GM12878 (cell line): ENCODE data around the gene MROH2A. TPM values are rescaled to one million over a fixed set of nuclear protein-coding genes. Genes with fewer than 3 reads are reported as not detected.

Experiments used
- ATAC-seq: fragments of 200-7000 bp; cut with Tn5 transposase; 3 replicates; pipeline ENCODE4 v1.9.1; 2020; ENCODE audit warnings: mild to moderate bottlenecking, moderate library complexity
- BruUV-seq: library from RNA; stranded (reverse); fragments of 400-500 nt; replicated peaks from 2 replicates; lab custom pipeline; 2021; lab: Mats Ljungman, UMichigan
- CTCF ChIA-PET: fragments of 300-600 bp; sonication (Branson Sonifier 250); formaldehyde crosslinking; extraction: SDS; loops from one replicate; lab custom pipeline; 2021; ENCODE audit warnings: inconsistent platforms; lab: Yijun Ruan, JAX
- POLR2A ChIA-PET: fragments of 350-600 bp; formaldehyde crosslinking; extraction: SDS; loops from one replicate; lab custom pipeline; 2021; ENCODE audit warnings: inconsistent platforms; lab: Charles Lee
- RAD21 ChIA-PET: fragments of 300-600 bp; sonication (Branson Sonifier 250); formaldehyde crosslinking; loops from one replicate; lab custom pipeline; 2023; ENCODE audit warnings: antibody characterized with exemption; ENCODE audit not compliant: unreplicated experiment; lab: Charles Lee
- SMC1A ChIA-PET: fragments of 300-600 bp; sonication (Branson Sonifier 250); formaldehyde crosslinking; loops from one replicate; lab custom pipeline; 2023; ENCODE audit not compliant: unreplicated experiment, uncharacterized antibody; lab: Charles Lee
- DNase-seq: peaks from one replicate; pipeline ENCODE4 v3.0.0-alpha.2; 2011; ENCODE audit warnings: low read depth, low spot score
- FAIRE-seq: peaks from 3 replicates; lab custom pipeline; 2011; peaks lifted over from hg19 to GRCh38; lab: Jason Lieb, UNC
- H2AFZ ChIP-seq: 2 replicates; pipeline ENCODE4 v1.6.0; 2011; ENCODE audit warnings: low read depth, low read length, control low read depth; ENCODE audit not compliant: control insufficient read depth
- H3K27ac ChIP-seq: 2 replicates; pipeline ENCODE4 v1.5.1; 2011; ENCODE audit warnings: control low read depth; ENCODE audit not compliant: control insufficient read depth, insufficient read depth
- H3K27me3 ChIP-seq, 2 experiments: replicated peaks in 1 of 2; 2 replicates each; pipeline versions ENCODE4 v1.6.0 to v1.6.1; 2011; ENCODE audit warnings: low read length in 1 of 2; ENCODE audit not compliant: control insufficient read depth in 2 of 2, insufficient read depth in 2 of 2
- H3K36me3 ChIP-seq, 2 experiments: 2 replicates each; pipeline ENCODE4 v1.5.1; 2011; ENCODE audit warnings: low read length in 1 of 2; ENCODE audit not compliant: control insufficient read depth in 2 of 2, insufficient read depth in 2 of 2
- H3K4me1 ChIP-seq: 2 replicates; pipeline ENCODE4 v1.6.1; 2011; ENCODE audit warnings: mild to moderate bottlenecking, low read length, moderate library complexity, mixed read lengths; ENCODE audit not compliant: control insufficient read depth, insufficient read depth
- H3K4me2 ChIP-seq: 2 replicates; pipeline ENCODE4 v1.6.0; 2011; ENCODE audit warnings: control low read depth; ENCODE audit not compliant: control insufficient read depth, insufficient read depth
- H3K4me3 ChIP-seq: fragments of 200-600 bp; sonication (generic); 2 replicates; pipeline ENCODE4 v1.5.1; 2016
- H3K79me2 ChIP-seq: 2 replicates; pipeline ENCODE4 v1.6.0; 2011; ENCODE audit warnings: low read length; ENCODE audit not compliant: control insufficient read depth, insufficient read depth
- H3K9ac ChIP-seq: 2 replicates; pipeline ENCODE4 v1.8.0; 2011; ENCODE audit warnings: low read length, control low read depth, mixed read lengths; ENCODE audit not compliant: control insufficient read depth, insufficient read depth
- H3K9me3 ChIP-seq: replicated peaks from 3 replicates; pipeline ENCODE4 v1.5.1; 2011; ENCODE audit warnings: mild to moderate bottlenecking, low read length; ENCODE audit not compliant: control insufficient read depth, insufficient read depth
- H4K20me1 ChIP-seq: 2 replicates; pipeline ENCODE4 v1.6.0; 2011; ENCODE audit not compliant: control insufficient read depth, insufficient read depth
- ASH2L ChIP-seq: fragments of 300-600, 200-600 bp; sonication (generic); IDR thresholded peaks from 2 replicates; pipeline ENCODE4 v1.6.1; 2017; ENCODE audit warnings: low read depth, mild to moderate bottlenecking, borderline replicate concordance
- EP300 ChIP-seq, 2 experiments: fragments of 150-350 bp in 1 of 2; IDR thresholded peaks; 2 replicates each; pipeline ENCODE4 v1.6.1; 2011 to 2012; ENCODE audit warnings: low read depth in 2 of 2, low read length in 2 of 2, borderline replicate concordance in 1 of 2, improper control_type of control experiment in 1 of 2, inconsistent platforms in 1 of 2; ENCODE audit not compliant: control insufficient read depth in 1 of 2
- FOS ChIP-seq: IDR thresholded peaks from 3 replicates; pipeline ENCODE4 v1.6.1; 2011; ENCODE audit warnings: borderline replicate concordance; ENCODE audit not compliant: insufficient read length; ENCODE audit errors: extremely low read depth
- FOXM1 ChIP-seq: IDR thresholded peaks from 2 replicates; pipeline ENCODE4 v1.6.1; 2012; ENCODE audit warnings: low read depth, mild to moderate bottlenecking, inconsistent platforms, low read length, moderate library complexity
- HDAC6 ChIP-seq: fragments of 200-600 bp; sonication (generic); IDR thresholded peaks from one replicate; pipeline ENCODE4 v1.8.0; 2017; ENCODE audit warnings: antibody characterized with exemption; ENCODE audit not compliant: unreplicated experiment
- JUNB ChIP-seq: IDR thresholded peaks from 2 replicates; pipeline ENCODE4 v1.6.1; 2016; ENCODE audit warnings: antibody characterized with exemption, mild to moderate bottlenecking
- KLF5 ChIP-seq: fragments of 450-650 bp; IDR thresholded peaks from 2 replicates; pipeline ENCODE4 v1.6.1; 2014; ENCODE audit warnings: mild to moderate bottlenecking; ENCODE audit not compliant: partially characterized antibody
- TBL1XR1 ChIP-seq: IDR thresholded peaks from 2 replicates; pipeline ENCODE4 v1.6.1; 2012; ENCODE audit warnings: low read depth, low read length, improper control_type of control experiment
- WGBS: methylation state at CpG from one replicate; pipeline ENCODE4 v1.1.6; 2016; ENCODE audit warnings: low lambda C conversion rate; ENCODE audit not compliant: insufficient replicate concordance, insufficient coverage; ENCODE audit errors: missing lambda C conversion rate; 5-methylcytosine and 5-hydroxymethylcytosine counted together
- in situ Hi-C: fragments of 300-500 bp; cut with MboI; formaldehyde crosslinking; loops from 9 replicates; pipeline ENCODE4 v1.14.3; 2018; ENCODE audit warnings: mixed read lengths
- intact Hi-C: fragments of 100-400 bp; cut with micrococcal nuclease; formaldehyde crosslinking; loops from one replicate; pipeline ENCODE4 v1.14.2; 2022; ENCODE audit not compliant: unreplicated experiment
- polyA plus RNA-seq, 11 experiments: library from polyadenylated mRNA; depleted of rRNA in 4 of 11; unstranded in 6 of 11; stranded (reverse) in 5 of 11; fragments of >200 nt; fragmentation: Nextera tagmentation in 4 of 11; fragmentation: Illumina TruSeq in 1 of 11; extraction: Ambion mirVana in 4 of 11; extraction: Trizol in 1 of 11; gene quantifications; 1 replicate in 1 of 11; 2 replicates in 10 of 11; pipeline versions ENCODE4 v1.2.1 to v1.2.3, GENCODE V29; 2011 to 2016; ENCODE audit warnings: inconsistent platforms in 2 of 11, missing spikeins in 2 of 11, low read depth in 1 of 11
- total RNA-seq, 4 experiments: library from RNA; depleted of rRNA in 3 of 4; stranded (reverse); fragments of >200 nt in 3 of 4; fragmentation: Illumina TruSeq in 1 of 4; extraction: Trizol in 1 of 4; gene quantifications; 2 replicates each; pipeline versions ENCODE4 v1.2.1 to v1.2.3, GENCODE V29; 2013 to 2021
- TF ChIP-seq, protein P1 (sequence below): fragments of 450-650 bp; IDR thresholded peaks from 2 replicates; pipeline ENCODE4 v1.6.1; 2017; ENCODE audit warnings: borderline replicate concordance
- TF ChIP-seq, protein P2 (sequence below): fragments of 450-650 bp; IDR thresholded peaks from 2 replicates; pipeline ENCODE4 v1.6.1; 2016; ENCODE audit warnings: mild to moderate bottlenecking, moderate library complexity, borderline replicate concordance
- TF ChIP-seq, protein P3 (sequence below): fragments of 450-650 bp; IDR thresholded peaks from 2 replicates; pipeline ENCODE4 v1.6.1; 2017; ENCODE audit warnings: mild to moderate bottlenecking
- TF ChIP-seq, protein P4 (sequence below): IDR thresholded peaks from 2 replicates; pipeline ENCODE4 v1.6.1; 2012; ENCODE audit warnings: low read depth, low read length, improper control_type of control experiment

The MROH2A gene
- total and polyA plus RNA-seq, 10 of the 15 experiments (the other 5 are each of a cell fraction or from before 2014, with no cell fraction given) = not detected

DNA sequence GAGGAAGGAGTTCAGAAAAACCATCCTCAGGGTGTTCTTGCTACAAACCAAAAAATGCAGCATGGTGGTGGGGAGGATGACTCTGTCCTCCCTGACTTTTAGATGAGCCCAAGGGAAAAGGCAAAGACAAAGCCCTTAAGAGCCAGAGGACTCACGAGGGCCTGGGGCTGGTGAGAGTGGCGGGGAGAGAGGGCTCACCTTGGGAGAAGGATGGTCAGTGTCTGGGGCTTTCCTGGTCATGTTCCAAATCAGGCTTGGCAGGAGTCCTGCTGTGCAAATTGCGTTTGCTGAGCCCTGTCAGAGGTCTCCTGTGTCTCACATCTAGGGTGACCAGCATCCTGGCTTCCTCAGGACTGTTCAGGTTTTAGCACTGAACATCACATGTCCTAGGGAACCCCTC, 13.4 kb upstream of the MROH2A start (continued):
- TF ChIP-seq, protein P1, sequence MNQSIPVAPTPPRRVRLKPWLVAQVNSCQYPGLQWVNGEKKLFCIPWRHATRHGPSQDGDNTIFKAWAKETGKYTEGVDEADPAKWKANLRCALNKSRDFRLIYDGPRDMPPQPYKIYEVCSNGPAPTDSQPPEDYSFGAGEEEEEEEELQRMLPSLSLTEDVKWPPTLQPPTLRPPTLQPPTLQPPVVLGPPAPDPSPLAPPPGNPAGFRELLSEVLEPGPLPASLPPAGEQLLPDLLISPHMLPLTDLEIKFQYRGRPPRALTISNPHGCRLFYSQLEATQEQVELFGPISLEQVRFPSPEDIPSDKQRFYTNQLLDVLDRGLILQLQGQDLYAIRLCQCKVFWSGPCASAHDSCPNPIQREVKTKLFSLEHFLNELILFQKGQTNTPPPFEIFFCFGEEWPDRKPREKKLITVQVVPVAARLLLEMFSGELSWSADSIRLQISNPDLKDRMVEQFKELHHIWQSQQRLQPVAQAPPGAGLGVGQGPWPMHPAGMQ = no peak
- TF ChIP-seq, protein P2, sequence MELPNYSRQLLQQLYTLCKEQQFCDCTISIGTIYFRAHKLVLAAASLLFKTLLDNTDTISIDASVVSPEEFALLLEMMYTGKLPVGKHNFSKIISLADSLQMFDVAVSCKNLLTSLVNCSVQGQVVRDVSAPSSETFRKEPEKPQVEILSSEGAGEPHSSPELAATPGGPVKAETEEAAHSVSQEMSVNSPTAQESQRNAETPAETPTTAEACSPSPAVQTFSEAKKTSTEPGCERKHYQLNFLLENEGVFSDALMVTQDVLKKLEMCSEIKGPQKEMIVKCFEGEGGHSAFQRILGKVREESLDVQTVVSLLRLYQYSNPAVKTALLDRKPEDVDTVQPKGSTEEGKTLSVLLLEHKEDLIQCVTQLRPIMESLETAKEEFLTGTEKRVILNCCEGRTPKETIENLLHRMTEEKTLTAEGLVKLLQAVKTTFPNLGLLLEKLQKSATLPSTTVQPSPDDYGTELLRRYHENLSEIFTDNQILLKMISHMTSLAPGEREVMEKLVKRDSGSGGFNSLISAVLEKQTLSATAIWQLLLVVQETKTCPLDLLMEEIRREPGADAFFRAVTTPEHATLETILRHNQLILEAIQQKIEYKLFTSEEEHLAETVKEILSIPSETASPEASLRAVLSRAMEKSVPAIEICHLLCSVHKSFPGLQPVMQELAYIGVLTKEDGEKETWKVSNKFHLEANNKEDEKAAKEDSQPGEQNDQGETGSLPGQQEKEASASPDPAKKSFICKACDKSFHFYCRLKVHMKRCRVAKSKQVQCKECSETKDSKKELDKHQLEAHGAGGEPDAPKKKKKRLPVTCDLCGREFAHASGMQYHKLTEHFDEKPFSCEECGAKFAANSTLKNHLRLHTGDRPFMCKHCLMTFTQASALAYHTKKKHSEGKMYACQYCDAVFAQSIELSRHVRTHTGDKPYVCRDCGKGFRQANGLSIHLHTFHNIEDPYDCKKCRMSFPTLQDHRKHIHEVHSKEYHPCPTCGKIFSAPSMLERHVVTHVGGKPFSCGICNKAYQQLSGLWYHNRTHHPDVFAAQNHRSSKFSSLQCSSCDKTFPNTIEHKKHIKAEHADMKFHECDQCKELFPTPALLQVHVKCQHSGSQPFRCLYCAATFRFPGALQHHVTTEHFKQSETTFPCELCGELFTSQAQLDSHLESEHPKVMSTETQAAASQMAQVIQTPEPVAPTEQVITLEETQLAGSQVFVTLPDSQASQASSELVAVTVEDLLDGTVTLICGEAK = no peak

DNA sequence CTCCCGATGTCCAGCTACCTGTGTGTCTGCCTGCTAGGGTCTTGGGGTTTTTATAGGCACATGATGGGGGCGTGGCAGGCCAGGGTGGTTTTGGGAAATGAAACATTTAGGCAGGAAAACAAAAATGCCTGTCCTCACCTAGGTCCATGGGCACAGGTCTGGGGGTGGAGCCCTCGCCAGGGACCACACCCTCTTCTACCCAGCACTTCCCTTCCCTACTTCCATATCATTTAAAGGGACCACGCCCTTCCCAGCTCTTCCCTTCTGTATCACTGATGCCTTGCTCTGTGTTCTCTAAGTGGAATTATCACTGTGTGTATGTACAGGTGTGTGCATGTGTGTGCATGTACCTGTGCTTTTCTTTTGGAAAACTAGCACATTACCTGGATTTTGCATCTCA, 11.7 kb upstream of the MROH2A start:
- no peak overlapping the region for H3K4me3 ChIP-seq
- SMC1A ChIA-PET = no interaction called here
- in situ Hi-C loops (no loop called here), intact Hi-C loops (no loop called here)
- H3K4me2 ChIP-seq = no peak overlapping the region
- no peaks in the 10 kb centered on the region for H3K9me3 ChIP-seq
- H3K4me1 ChIP-seq = no peaks in the 10 kb centered on the region
- no peaks in the 10 kb centered on the region for H3K79me2 ChIP-seq
- CTCF ChIA-PET = interaction anchor here (1.0 kb wide), 1 partner anchor 54 kb away, joined by 3 read pairs; no protein-coding TSS in a partner anchor
- no peak overlapping the region for H3K9ac ChIP-seq
- RAD21 ChIA-PET = no interaction called here
- no TSS peak for BruUV-seq
- no peak for ATAC-seq
- peaks cover 0 to 3% of the 10 kb centered on the region in 2 experiments; a peak in 1 of 4 replicates for H3K27me3 ChIP-seq
- FAIRE-seq = no peak
- H2AFZ ChIP-seq = no peak overlapping the region
- no peaks in the 10 kb centered on the region for H3K36me3 ChIP-seq
- no peaks in the 10 kb centered on the region for H4K20me1 ChIP-seq
- no peak overlapping the region for H3K27ac ChIP-seq
- 21% methylated on average over 4 of the region's 4 CpGs for WGBS
- POLR2A ChIA-PET = no interaction called here
- no peak for DNase-seq
- TF ChIP-seq FOS (no peak), TBL1XR1 (no peak), HDAC6 (no peak), EP300 (IDR thresholded peaks at IDR 0.05; ENCODE audit: borderline replicate concordance in 1 of 2, control insufficient read depth in 1 of 2, low read depth in 2 of 2, low read length in 2 of 2) (no peak), ASH2L (no peak), FOXM1 (no peak), JUNB (no peak), KLF5 (no peak)
- TF ChIP-seq, protein P3, sequence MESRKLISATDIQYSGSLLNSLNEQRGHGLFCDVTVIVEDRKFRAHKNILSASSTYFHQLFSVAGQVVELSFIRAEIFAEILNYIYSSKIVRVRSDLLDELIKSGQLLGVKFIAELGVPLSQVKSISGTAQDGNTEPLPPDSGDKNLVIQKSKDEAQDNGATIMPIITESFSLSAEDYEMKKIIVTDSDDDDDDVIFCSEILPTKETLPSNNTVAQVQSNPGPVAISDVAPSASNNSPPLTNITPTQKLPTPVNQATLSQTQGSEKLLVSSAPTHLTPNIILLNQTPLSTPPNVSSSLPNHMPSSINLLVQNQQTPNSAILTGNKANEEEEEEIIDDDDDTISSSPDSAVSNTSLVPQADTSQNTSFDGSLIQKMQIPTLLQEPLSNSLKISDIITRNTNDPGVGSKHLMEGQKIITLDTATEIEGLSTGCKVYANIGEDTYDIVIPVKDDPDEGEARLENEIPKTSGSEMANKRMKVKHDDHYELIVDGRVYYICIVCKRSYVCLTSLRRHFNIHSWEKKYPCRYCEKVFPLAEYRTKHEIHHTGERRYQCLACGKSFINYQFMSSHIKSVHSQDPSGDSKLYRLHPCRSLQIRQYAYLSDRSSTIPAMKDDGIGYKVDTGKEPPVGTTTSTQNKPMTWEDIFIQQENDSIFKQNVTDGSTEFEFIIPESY = no peak
- TF ChIP-seq, protein P4, sequence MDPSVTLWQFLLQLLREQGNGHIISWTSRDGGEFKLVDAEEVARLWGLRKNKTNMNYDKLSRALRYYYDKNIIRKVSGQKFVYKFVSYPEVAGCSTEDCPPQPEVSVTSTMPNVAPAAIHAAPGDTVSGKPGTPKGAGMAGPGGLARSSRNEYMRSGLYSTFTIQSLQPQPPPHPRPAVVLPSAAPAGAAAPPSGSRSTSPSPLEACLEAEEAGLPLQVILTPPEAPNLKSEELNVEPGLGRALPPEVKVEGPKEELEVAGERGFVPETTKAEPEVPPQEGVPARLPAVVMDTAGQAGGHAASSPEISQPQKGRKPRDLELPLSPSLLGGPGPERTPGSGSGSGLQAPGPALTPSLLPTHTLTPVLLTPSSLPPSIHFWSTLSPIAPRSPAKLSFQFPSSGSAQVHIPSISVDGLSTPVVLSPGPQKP = no peak
